ENCODE measurements around the gene ZFP64. TPM values are rescaled to one million over a fixed set of nuclear protein-coding genes. Genes with fewer than 3 reads are reported as not detected.

Gene ZFP64
- total RNA-seq, 1 experiment from 2014 or later = 49.8 TPM

- Histone ChIP-seq H3K79me2 (ENCODE audit: low read depth) (no peaks in the 10 kb centered on the region), H3K9me3 (ENCODE audit: insufficient read depth, low read depth) (peaks cover 9% of the 10 kb centered on the region; the same call in 1 of the 2 replicates), H3K4me1 (replicated peaks; ENCODE audit: insufficient read depth) (no peaks in the 10 kb centered on the region), H3K9me2 (ENCODE audit: insufficient read depth) (no peaks in the 10 kb centered on the region), H3K4me2 (no peak overlapping the region), H3F3A (ENCODE audit: insufficient read depth, low read depth) (no peaks in the 10 kb centered on the region), H2AFZ (no peak overlapping the region), H3K27ac (no peak overlapping the region), H3K27me3 (ENCODE audit: insufficient read depth, low read depth) (peaks cover 47% of the 10 kb centered on the region), H3K36me3 (ENCODE audit: low read depth) (no peaks in the 10 kb centered on the region), H4K20me1 (ENCODE audit: insufficient read depth) (no peaks in the 10 kb centered on the region), H3K4me3 (no peak overlapping the region)
- intact Hi-C loops (cut with micrococcal nuclease; ENCODE audit: unreplicated experiment) = no loop called here
- DNase-seq = no peak
- CTCF ChIA-PET = no interaction called here
- no TSS peak for BruUV-seq (replicated peaks)
- TF ChIP-seq EZH2 (IDR thresholded peaks at IDR 0.05; ENCODE audit: low read depth) = no peak
- TF ChIP-seq, protein P1, sequence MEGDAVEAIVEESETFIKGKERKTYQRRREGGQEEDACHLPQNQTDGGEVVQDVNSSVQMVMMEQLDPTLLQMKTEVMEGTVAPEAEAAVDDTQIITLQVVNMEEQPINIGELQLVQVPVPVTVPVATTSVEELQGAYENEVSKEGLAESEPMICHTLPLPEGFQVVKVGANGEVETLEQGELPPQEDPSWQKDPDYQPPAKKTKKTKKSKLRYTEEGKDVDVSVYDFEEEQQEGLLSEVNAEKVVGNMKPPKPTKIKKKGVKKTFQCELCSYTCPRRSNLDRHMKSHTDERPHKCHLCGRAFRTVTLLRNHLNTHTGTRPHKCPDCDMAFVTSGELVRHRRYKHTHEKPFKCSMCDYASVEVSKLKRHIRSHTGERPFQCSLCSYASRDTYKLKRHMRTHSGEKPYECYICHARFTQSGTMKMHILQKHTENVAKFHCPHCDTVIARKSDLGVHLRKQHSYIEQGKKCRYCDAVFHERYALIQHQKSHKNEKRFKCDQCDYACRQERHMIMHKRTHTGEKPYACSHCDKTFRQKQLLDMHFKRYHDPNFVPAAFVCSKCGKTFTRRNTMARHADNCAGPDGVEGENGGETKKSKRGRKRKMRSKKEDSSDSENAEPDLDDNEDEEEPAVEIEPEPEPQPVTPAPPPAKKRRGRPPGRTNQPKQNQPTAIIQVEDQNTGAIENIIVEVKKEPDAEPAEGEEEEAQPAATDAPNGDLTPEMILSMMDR (conservative IDR thresholded peaks at IDR 0.05) = no peak
- POLR2A ChIA-PET (ENCODE audit: unreplicated experiment) = no interaction called here
Observed at GRCh38 chr20:52217689-52218395, 26.3 kb upstream of the ZFP64 start.

DNA sequence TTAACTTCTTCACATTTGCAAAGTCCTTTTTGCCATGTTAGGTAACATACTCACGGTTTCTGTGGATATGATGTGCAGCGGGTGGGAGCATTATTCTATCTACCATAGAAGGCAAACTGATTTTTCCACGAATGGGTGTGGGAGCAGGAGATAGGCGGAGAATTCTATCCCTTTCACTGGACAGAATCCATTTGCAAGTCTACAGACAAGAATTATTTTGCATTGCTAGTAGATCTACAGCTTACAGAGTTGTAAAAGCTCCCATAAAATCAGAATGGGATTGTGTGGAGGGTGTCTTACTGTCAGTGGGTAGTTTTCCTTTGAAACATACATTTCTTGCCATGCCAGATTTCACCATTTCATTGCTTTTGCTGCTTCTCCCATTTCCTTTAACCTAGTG is 22.4 kb upstream of the ZFP64 start:
- no peak overlapping the region for H3K4me3 ChIP-seq
- no peaks in the 10 kb centered on the region for H3K9me3 ChIP-seq (ENCODE audit: insufficient read depth, low read depth)
- TF ChIP-seq, protein P1 (conservative IDR thresholded peaks at IDR 0.05) = no peak
- no peak for TF ChIP-seq EZH2 (IDR thresholded peaks at IDR 0.05; ENCODE audit: low read depth)
- no peak for DNase-seq
- H3K4me1 ChIP-seq (replicated peaks; ENCODE audit: insufficient read depth) = no peaks in the 10 kb centered on the region
- no peaks in the 10 kb centered on the region for H3K9me2 ChIP-seq (ENCODE audit: insufficient read depth)
- no peak overlapping the region for H2AFZ ChIP-seq
- no peak overlapping the region for H3K4me2 ChIP-seq
- H3K36me3 ChIP-seq (ENCODE audit: low read depth) = no peaks in the 10 kb centered on the region
- no peaks in the 10 kb centered on the region for H3F3A ChIP-seq (ENCODE audit: insufficient read depth, low read depth)
- intact Hi-C loops (cut with micrococcal nuclease; ENCODE audit: unreplicated experiment) = no loop called here
- H4K20me1 ChIP-seq (ENCODE audit: insufficient read depth) = no peaks in the 10 kb centered on the region
- peaks cover 67% of the 10 kb centered on the region for H3K27me3 ChIP-seq (ENCODE audit: insufficient read depth, low read depth)
- H3K79me2 ChIP-seq (ENCODE audit: low read depth) = no peaks in the 10 kb centered on the region
- POLR2A ChIA-PET (ENCODE audit: unreplicated experiment) = no interaction called here
- CTCF ChIA-PET = no interaction called here
- no TSS peak for BruUV-seq (replicated peaks)
- H3K27ac ChIP-seq = no peak overlapping the region

- Histone ChIP-seq H3K79me2 (ENCODE audit: low read depth) (no peaks in the 10 kb centered on the region), H3K9me3 (ENCODE audit: insufficient read depth, low read depth) (no peaks in the 10 kb centered on the region), H4K20me1 (ENCODE audit: insufficient read depth) (no peaks in the 10 kb centered on the region), H3K4me2 (no peak overlapping the region), H2AFZ (no peak overlapping the region), H3K27me3 (ENCODE audit: insufficient read depth, low read depth) (peaks cover 67% of the 10 kb centered on the region), H3K27ac (no peak overlapping the region), H3K9me2 (ENCODE audit: insufficient read depth) (no peaks in the 10 kb centered on the region), H3F3A (ENCODE audit: insufficient read depth, low read depth) (no peaks in the 10 kb centered on the region), H3K36me3 (ENCODE audit: low read depth) (no peaks in the 10 kb centered on the region), H3K4me3 (no peak overlapping the region), H3K4me1 (replicated peaks; ENCODE audit: insufficient read depth) (no peaks in the 10 kb centered on the region)
- intact Hi-C loops (cut with micrococcal nuclease; ENCODE audit: unreplicated experiment) = no loop called here
- no peak for DNase-seq
- ChIA-PET CTCF (interaction anchor here (0.6 to 0.7 kb wide), 2 partner anchors 31 to 35 kb away, joined by 4 to 5 read pairs; no protein-coding TSS in a partner anchor), POLR2A (ENCODE audit: unreplicated experiment) (interaction anchor here (0.7 kb wide), 1 partner anchor 221 kb away, joined by 8 read pairs; no protein-coding TSS in a partner anchor)
- no TSS peak for BruUV-seq (replicated peaks)
- TF ChIP-seq, protein P1 (conservative IDR thresholded peaks at IDR 0.05) = no peak
- no peak for TF ChIP-seq EZH2 (IDR thresholded peaks at IDR 0.05; ENCODE audit: low read depth)
Observed at GRCh38 chr20:52212943-52213342, 21.4 kb upstream of the ZFP64 start.

All from PC-9 (cell line).